Brain microvascular endothelial cell (primary cell): ENCODE data around the gene HRH1.
"Not testable (repeated sequence)": the region's sequence is repeated elsewhere in the genome, so short reads cannot be mapped to it uniquely, and the experiment has no call there.

Experiments
- DNase-seq: peaks from one replicate; pipeline ENCODE4 v3.0.0-alpha.2; 2020
- H3K27ac ChIP-seq: fragments of 250-450 bp; sonication (Bioruptor Pico); 2 replicates; pipeline ENCODE4 v1.5.1; 2020; ENCODE audit warnings: mild to moderate bottlenecking, moderate library complexity
- H3K27me3 ChIP-seq: fragments of 250-450 bp; sonication (Bioruptor Pico); replicated peaks from 2 replicates; pipeline ENCODE4 v1.5.1; 2020; ENCODE audit warnings: mild to moderate bottlenecking
- H3K36me3 ChIP-seq: fragments of 250-450 bp; sonication (Bioruptor Pico); replicated peaks from 2 replicates; pipeline ENCODE4 v1.5.1; 2020; ENCODE audit warnings: mild to moderate bottlenecking
- H3K4me3 ChIP-seq: 2 replicates; pipeline ENCODE4 v1.5.1; 2011; ENCODE audit warnings: low read depth, mild to moderate bottlenecking, control low read depth, low read length, moderate library complexity
- CTCF ChIP-seq: IDR thresholded peaks from 2 replicates; pipeline ENCODE4 v1.5.1; 2011; ENCODE audit warnings: low read depth, mild to moderate bottlenecking, moderate library complexity, low read length, control low read depth, inconsistent platforms; ENCODE audit errors: missing control alignments
- in situ Hi-C: cut with HindIII; loops from 2 replicates; pipeline ENCODE4 v1.10.0; 2017; ENCODE audit warnings: low sequenced_read_pairs, low pct_ligation_motif_present

Gene HRH1

GRCh38 chr3:11213810-11214450 is 59.6 kb downstream of the HRH1 start:
- no peak for TF ChIP-seq CTCF

DNA sequence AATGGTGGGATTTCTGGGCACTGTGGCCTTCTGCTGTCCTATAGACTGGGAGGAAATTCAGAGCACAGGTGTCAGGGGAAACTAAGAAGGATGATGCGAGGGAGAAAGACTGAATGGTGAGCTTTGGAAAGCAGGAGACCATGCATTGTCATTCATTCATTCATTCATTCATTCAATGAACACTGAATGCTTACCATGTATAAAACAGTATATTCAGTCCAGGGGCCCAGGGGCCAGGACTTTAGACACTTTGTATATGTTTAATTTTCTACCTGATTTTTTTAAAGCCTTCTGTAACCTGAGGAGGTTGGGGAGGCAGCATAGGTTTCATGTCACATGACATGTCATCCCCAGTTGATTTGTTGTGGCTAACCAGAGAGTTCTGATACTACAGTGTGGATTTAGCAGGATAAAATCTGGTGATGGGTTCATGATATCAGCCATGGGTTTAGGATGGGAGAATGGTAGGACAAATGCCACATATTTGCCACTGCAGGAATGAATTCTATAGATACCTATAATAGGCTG is 60.2 kb downstream of the HRH1 start:
- no peak for TF ChIP-seq CTCF
- in situ Hi-C loops = no loop called here

More at GRCh38 chr3:11213810-11214450, 59.6 kb downstream of the HRH1 start:
- Histone ChIP-seq H3K27ac (no peak overlapping the region), H3K4me3 (no peak overlapping the region), H3K36me3 (no peaks in the 10 kb centered on the region), H3K27me3 (no peaks in the 10 kb centered on the region)
- in situ Hi-C loops = no loop called here
- DNase-seq = no peak

GRCh38 chr3:11217370-11217769 is 63.1 kb downstream of the HRH1 start:
- H3K27ac ChIP-seq, in situ Hi-C loops, H3K4me3 ChIP-seq, DNase-seq, H3K27me3 ChIP-seq, H3K36me3 ChIP-seq: not testable (repeated sequence)

More for the DNA sequence above, 60.2 kb downstream of the HRH1 start:
- no peak overlapping the region for H3K27ac ChIP-seq
- no peaks in the 10 kb centered on the region for H3K36me3 ChIP-seq
- H3K27me3 ChIP-seq = no peaks in the 10 kb centered on the region
- DNase-seq = no peak
- no peak overlapping the region for H3K4me3 ChIP-seq

DNA sequence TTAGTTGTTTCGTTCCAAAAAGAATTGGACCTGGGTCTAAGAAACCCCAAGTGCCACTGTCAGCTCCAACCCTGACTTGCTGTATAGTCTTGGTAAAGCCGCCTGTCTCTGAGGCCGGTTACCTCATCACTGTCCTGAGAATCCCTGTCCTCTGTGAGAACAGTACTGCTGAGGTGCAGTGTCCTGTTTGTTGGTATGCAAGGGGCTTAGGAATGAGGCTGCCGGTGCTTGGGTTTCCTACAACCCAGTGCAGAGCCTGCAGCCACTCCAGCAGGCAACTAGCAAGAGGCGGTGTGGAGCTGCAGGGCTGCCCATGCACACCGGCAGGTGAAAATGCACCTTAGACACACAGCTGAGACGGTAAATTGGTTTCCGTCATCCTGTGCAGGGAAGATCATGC is 65.9 kb downstream of the HRH1 start:
- Histone ChIP-seq H3K27me3 (no peaks in the 10 kb centered on the region), H3K36me3 (no peaks in the 10 kb centered on the region), H3K27ac (no peak overlapping the region), H3K4me3 (no peak overlapping the region)
- TF ChIP-seq CTCF = no peak
- in situ Hi-C loops = no loop called here
- no peak for DNase-seq

- peak; percentile 43 for TF ChIP-seq CTCF
- no peak for DNase-seq
- Histone ChIP-seq H3K36me3 (no peaks in the 10 kb centered on the region), H3K27me3 (no peaks in the 10 kb centered on the region), H3K4me3 (no peak overlapping the region), H3K27ac (no peak overlapping the region)
- in situ Hi-C loops = no loop called here
These were observed 67.6 kb downstream of the HRH1 start for GRCh38 chr3:11221818-11222415.

GRCh38 chr3:11224010-11224409 is 69.7 kb downstream of the HRH1 start:
- in situ Hi-C loops = no loop called here
- Histone ChIP-seq H3K27me3 (no peaks in the 10 kb centered on the region), H3K4me3 (no peak overlapping the region)

More at GRCh38 chr3:11224010-11224409, 69.7 kb downstream of the HRH1 start:
- no peak for TF ChIP-seq CTCF
- DNase-seq = no peak
- no peaks in the 10 kb centered on the region for H3K36me3 ChIP-seq
- H3K27ac ChIP-seq = no peak overlapping the region
